HG03354 (cell line): ENCODE results near the gene RBM4B.

Source experiments
- ATAC-seq: cut with Tn5 transposase; IDR thresholded peaks from one replicate; pipeline ENCODE4 v1.9.1; 2021; ENCODE audit warnings: mild to moderate bottlenecking; ENCODE audit not compliant: unreplicated experiment, poor library complexity, severe bottlenecking

Gene RBM4B

GRCh38 chr11:66708094-66708493 is 30.4 kb upstream of the RBM4B start:
- no peak for ATAC-seq

- no peak for ATAC-seq
Observed at GRCh38 chr11:66707486-66707885, 29.8 kb upstream of the RBM4B start.

GRCh38 chr11:66706989-66707388 is 29.3 kb upstream of the RBM4B start:
- no peak for ATAC-seq

GRCh38 chr11:66705587-66706335 is 28.1 kb upstream of the RBM4B start:
- ATAC-seq: no peak

GRCh38 chr11:66704659-66705360 is 27.1 kb upstream of the RBM4B start:
- no peak for ATAC-seq

- ATAC-seq: no peak
Observed at GRCh38 chr11:66701432-66702240, 23.9 kb upstream of the RBM4B start.

- ATAC-seq: no peak
Observed at GRCh38 chr11:66700742-66701141, 23.1 kb upstream of the RBM4B start.

- ATAC-seq: no peak
Observed at GRCh38 chr11:66700337-66700736, 22.6 kb upstream of the RBM4B start.

GRCh38 chr11:66698491-66698890 is 20.8 kb upstream of the RBM4B start:
- no peak for ATAC-seq

- ATAC-seq: no peak
Observed at GRCh38 chr11:66697988-66698387, 20.3 kb upstream of the RBM4B start.

GRCh38 chr11:66696146-66696545 is 18.5 kb upstream of the RBM4B start:
- no peak for ATAC-seq

GRCh38 chr11:66694732-66695207 is 17.1 kb upstream of the RBM4B start:
- ATAC-seq: no peak

- no peak for ATAC-seq
Observed at GRCh38 chr11:66694056-66694410, 16.3 kb upstream of the RBM4B start.

- ATAC-seq: no peak
Observed at GRCh38 chr11:66693356-66694055, 15.8 kb upstream of the RBM4B start.

- no peak for ATAC-seq
Observed at GRCh38 chr11:66692871-66693331, 15.2 kb upstream of the RBM4B start.

GRCh38 chr11:66692446-66692845 is 14.8 kb upstream of the RBM4B start:
- ATAC-seq: no peak

GRCh38 chr11:66691311-66691980 is 13.8 kb upstream of the RBM4B start:
- no peak for ATAC-seq

- no peak for ATAC-seq
Observed at GRCh38 chr11:66689661-66690590, 12.2 kb upstream of the RBM4B start.
